HepG2 (cell line): ENCODE data around the gene SCFD2. TPM values are rescaled to one million over a fixed set of nuclear protein-coding genes. Genes with fewer than 3 reads are reported as not detected.

Experiments used
- ATAC-seq: fragments of 200-7000 bp; cut with Tn5 transposase; 3 replicates; pipeline ENCODE4 v1.9.1; 2020; ENCODE audit warnings: mild to moderate bottlenecking, moderate library complexity
- BruUV-seq: library from RNA; stranded (reverse); fragments of 400-500 nt; replicated peaks from 2 replicates; lab custom pipeline; 2021; lab: Mats Ljungman, UMichigan
- CTCF ChIA-PET: fragments of 300-600 bp; formaldehyde crosslinking; extraction: SDS; loops from one replicate; lab custom pipeline; 2021; ENCODE audit warnings: low total read pairs, inconsistent platforms, low intra/inter-chr PET ratio; lab: Yijun Ruan, JAX
- POLR2A ChIA-PET: fragments of 350-600 bp; sonication (Branson Sonifier 250); formaldehyde crosslinking; loops from one replicate; lab custom pipeline; 2020; ENCODE audit warnings: antibody characterized with exemption, inconsistent platforms; lab: Yijun Ruan, JAX
- DNase-seq: peaks from one replicate; pipeline ENCODE4 v3.0.0-alpha.2; 2015; ENCODE audit warnings: low spot score
- FAIRE-seq: peaks from 3 replicates; lab custom pipeline; 2011; peaks lifted over from hg19 to GRCh38; lab: Jason Lieb, UNC
- H2AFZ ChIP-seq: one replicate; pipeline ENCODE4 v1.6.1; 2011; ENCODE audit warnings: low read length, inconsistent platforms
- H3K27ac ChIP-seq: fragments of 300-600 bp; 3 replicates; pipeline ENCODE4 v1.8.0; 2011; ENCODE audit warnings: mixed run types, mild to moderate bottlenecking, mixed read lengths, low read length, inconsistent platforms; ENCODE audit not compliant: insufficient read depth; ENCODE audit errors: extremely low read length
- H3K27me3 ChIP-seq, 2 experiments: fragments of 200-600 bp in 1 of 2; 2 replicates in 1 of 2; 3 replicates in 1 of 2; pipeline versions ENCODE4 v1.6.0 to v1.8.0; 2011; ENCODE audit warnings: low read length in 2 of 2, mild to moderate bottlenecking in 2 of 2, moderate library complexity in 2 of 2, inconsistent platforms in 1 of 2; ENCODE audit not compliant: insufficient read depth in 2 of 2, control insufficient read depth in 1 of 2
- H3K36me3 ChIP-seq, 2 experiments: fragments of 200-600 bp in 1 of 2; replicated peaks in 1 of 2; 2 replicates in 1 of 2; 3 replicates in 1 of 2; pipeline versions ENCODE4 v1.5.1 to v1.8.0; 2011; ENCODE audit warnings: low read length in 2 of 2, inconsistent platforms in 1 of 2; ENCODE audit not compliant: insufficient read depth in 2 of 2, control insufficient read depth in 1 of 2
- H3K4me1 ChIP-seq: 2 replicates; pipeline ENCODE4 v1.5.1; 2012; ENCODE audit warnings: low read length, inconsistent platforms; ENCODE audit not compliant: insufficient read depth
- H3K4me2 ChIP-seq: 2 replicates; pipeline ENCODE4 v1.6.0; 2011; ENCODE audit warnings: low read depth, low read length, inconsistent platforms
- H3K4me3 ChIP-seq, 3 experiments: fragments of 200-600 bp in 1 of 3; sonication (generic), shearing (Covaris generic) in 1 of 3; replicated peaks in 1 of 3; 2 replicates each; pipeline ENCODE4 v1.5.1; 2011 to 2016; ENCODE audit warnings: low read length in 3 of 3, inconsistent platforms in 2 of 3, low read depth in 2 of 3, mild to moderate bottlenecking in 2 of 3, control low read depth in 1 of 3, mixed read lengths in 1 of 3; ENCODE audit not compliant: insufficient read depth in 1 of 3
- H3K79me2 ChIP-seq: one replicate; pipeline ENCODE4 v1.6.1; 2011; ENCODE audit warnings: low read length, inconsistent platforms; ENCODE audit not compliant: insufficient read depth
- H3K9ac ChIP-seq: 2 replicates; pipeline ENCODE4 v1.6.0; 2011; ENCODE audit warnings: mild to moderate bottlenecking, low read depth, low read length, inconsistent platforms; ENCODE audit not compliant: insufficient read depth
- H3K9me3 ChIP-seq: 2 replicates; pipeline ENCODE4 v1.5.1; 2012; ENCODE audit warnings: mild to moderate bottlenecking, low read length
- H4K20me1 ChIP-seq: 2 replicates; pipeline ENCODE4 v1.6.0; 2011; ENCODE audit warnings: inconsistent platforms, mild to moderate bottlenecking, low read length, moderate library complexity; ENCODE audit not compliant: insufficient read depth
- ERF ChIP-seq: IDR thresholded peaks from 2 replicates; pipeline ENCODE4 v1.6.1; 2018; ENCODE audit warnings: missing biosample characterization, missing genetic modification reagents
- FLYWCH1 ChIP-seq: sonication (generic); formaldehyde crosslinking; IDR thresholded peaks from 2 replicates; pipeline ENCODE4 v1.8.1; 2023; ENCODE audit warnings: mild to moderate bottlenecking, missing genetic modification reagents
- GZF1 ChIP-seq: sonication (generic); formaldehyde crosslinking; IDR thresholded peaks from 2 replicates; pipeline ENCODE4 v1.5.1; 2020; ENCODE audit warnings: mild to moderate bottlenecking, missing genetic modification reagents
- HMG20B ChIP-seq: conservative IDR thresholded peaks from 2 replicates; pipeline ENCODE4 v1.6.1; 2016; ENCODE audit warnings: missing genetic modification reagents, missing compliant biosample characterization
- HNF4G ChIP-seq, 2 experiments: sonication (generic) in 1 of 2; formaldehyde crosslinking in 1 of 2; IDR thresholded peaks; 2 replicates each; pipeline versions ENCODE4 v1.4.0 to v1.6.1; 2011 to 2020; ENCODE audit warnings: borderline replicate concordance in 2 of 2, low read depth in 2 of 2, mild to moderate bottlenecking in 2 of 2, low read length in 1 of 2, missing genetic modification reagents in 1 of 2, moderate library complexity in 1 of 2
- HNRNPUL1 ChIP-seq: fragments of 200-400 bp; formaldehyde crosslinking; IDR thresholded peaks from 2 replicates; pipeline ENCODE4 v1.6.1; 2017; ENCODE audit warnings: low read depth, mild to moderate bottlenecking, low read length, moderate library complexity
- HOXA3 ChIP-seq: sonication (generic); formaldehyde crosslinking; IDR thresholded peaks from 2 replicates; pipeline ENCODE4 v1.5.0; 2020; ENCODE audit warnings: missing genetic modification reagents
- JDP2 ChIP-seq: sonication (generic); formaldehyde crosslinking; IDR thresholded peaks from 2 replicates; pipeline ENCODE4 v1.8.1; 2022; ENCODE audit warnings: missing genetic modification reagents, borderline replicate concordance
- KLF16 ChIP-seq, 2 experiments: sonication (generic) in 1 of 2; formaldehyde crosslinking in 1 of 2; IDR thresholded peaks; 2 replicates each; pipeline versions ENCODE4 v1.6.1 to v1.8.0; 2016 to 2023; ENCODE audit warnings: missing genetic modification reagents in 2 of 2, missing compliant biosample characterization in 1 of 2
- ZNF562 ChIP-seq: sonication (generic); formaldehyde crosslinking; IDR thresholded peaks from 2 replicates; pipeline ENCODE4 v1.8.0; 2022; ENCODE audit warnings: missing genetic modification reagents, borderline replicate concordance
- WGBS: methylation state at CpG from one replicate; pipeline ENCODE4 v1.1.6; 2017; ENCODE audit warnings: low lambda C conversion rate; 5-methylcytosine and 5-hydroxymethylcytosine counted together
- in situ Hi-C: cut with HindIII; loops from 2 replicates; pipeline ENCODE4 v1.10.0; 2017; ENCODE audit warnings: low pct_unique_long_range_greater_than_20kb; ENCODE audit not compliant: extremely low pct_ligation_motif_present
- intact Hi-C: fragments of 100-400 bp; cut with micrococcal nuclease; formaldehyde crosslinking; loops from one replicate; pipeline ENCODE4 v1.10.0; 2022; ENCODE audit not compliant: unreplicated experiment
- polyA plus RNA-seq, 8 experiments: library from polyadenylated mRNA; depleted of rRNA in 3 of 8; stranded (reverse) in 7 of 8; unstranded in 1 of 8; fragments of >200 nt; fragmentation: Illumina TruSeq in 4 of 8; extraction: Trizol in 4 of 8; gene quantifications; 2 replicates each; pipeline versions ENCODE4 v1.2.1 to v1.2.3, GENCODE V29; 2011 to 2016; ENCODE audit warnings: low read depth in 4 of 8, missing spikeins in 1 of 8, mixed read lengths in 1 of 8; ENCODE audit not compliant: insufficient read depth in 1 of 8
- total RNA-seq, 5 experiments: library from RNA; depleted of rRNA; stranded (reverse); fragments of >200 nt; fragmentation: Illumina TruSeq; extraction: Trizol; gene quantifications; 2 replicates each; pipeline ENCODE4 v1.2.3, GENCODE V29; 2016; ENCODE audit warnings: low read depth in 1 of 5
- TF ChIP-seq, protein P1 (sequence below): sonication (generic); formaldehyde crosslinking; IDR thresholded peaks from 2 replicates; pipeline ENCODE4 v1.4.0; 2020; ENCODE audit warnings: mild to moderate bottlenecking, missing genetic modification reagents
- TF ChIP-seq, protein P2 (sequence below): IDR thresholded peaks from 2 replicates; pipeline ENCODE4 v1.6.1; 2016; ENCODE audit warnings: mild to moderate bottlenecking
- TF ChIP-seq, protein P3 (sequence below): sonication (generic); formaldehyde crosslinking; IDR thresholded peaks from 2 replicates; pipeline ENCODE4 v1.4.0; 2020; ENCODE audit warnings: missing genetic modification reagents, mild to moderate bottlenecking, borderline replicate concordance
- TF ChIP-seq, protein P4 (sequence below): sonication (generic); formaldehyde crosslinking; IDR thresholded peaks from 2 replicates; pipeline ENCODE4 v1.4.0; 2020; ENCODE audit warnings: missing genetic modification reagents, borderline replicate concordance
- TF ChIP-seq, protein P5 (sequence below): sonication (generic); formaldehyde crosslinking; IDR thresholded peaks from 2 replicates; pipeline ENCODE4 v1.4.0; 2020; ENCODE audit warnings: mild to moderate bottlenecking, missing genetic modification reagents

The SCFD2 gene
- total and polyA plus RNA-seq, 2 of the 13 experiments (the other 11 are each of a cell fraction or from before 2014, with no cell fraction given): 4.6 to 15.6 TPM

DNA sequence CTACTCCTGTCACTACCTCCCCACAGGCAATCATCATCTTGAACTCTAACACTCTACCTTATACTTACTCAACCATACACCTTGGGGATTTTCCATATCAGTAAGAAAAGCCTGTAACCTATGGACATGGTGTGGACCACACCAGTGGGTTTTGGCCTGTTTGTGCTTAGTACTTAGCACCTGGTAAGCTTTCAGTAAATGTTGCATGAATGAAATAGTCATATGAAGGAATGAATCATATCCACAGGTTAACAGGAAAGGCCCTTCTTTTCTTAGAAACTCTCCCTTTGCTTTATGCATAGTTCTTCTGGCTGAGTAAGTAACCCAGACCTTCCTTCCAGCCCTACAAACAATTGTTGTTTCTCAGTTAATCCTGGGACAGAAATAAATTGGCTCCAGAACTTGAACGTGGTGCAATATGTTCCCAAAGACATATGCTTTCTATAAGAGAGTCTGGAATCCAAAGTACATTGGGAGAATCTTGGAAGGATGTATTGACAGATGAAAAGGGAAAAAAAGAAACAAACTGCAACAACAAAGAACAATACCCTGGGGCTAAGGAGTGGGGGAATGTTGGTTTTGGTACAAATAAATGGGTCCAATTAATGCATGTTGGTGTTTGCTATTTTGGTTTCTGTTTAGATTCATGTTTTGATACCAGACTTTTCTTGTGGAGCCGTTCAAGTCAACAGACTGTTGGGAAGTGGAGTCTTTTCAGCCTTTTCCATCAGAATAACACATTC is 475.9 kb downstream of the SCFD2 start:
- no peak for FAIRE-seq
- no peak overlapping the region for H2AFZ ChIP-seq
- 51% methylated on average over 2 of the region's 2 CpGs for WGBS
- H3K27ac ChIP-seq: no peak overlapping the region
- POLR2A ChIA-PET: no interaction called here
- DNase-seq: no peak
- H3K27me3 ChIP-seq: no peaks in the 10 kb centered on the region
- BruUV-seq: no TSS peak
- no peaks in the 10 kb centered on the region for H3K36me3 ChIP-seq
- no peak for TF ChIP-seq FLYWCH1
- no peak for TF ChIP-seq HMG20B (CRISPR knock-in tag)
- TF ChIP-seq HOXA3 (CRISPR knock-in tag): no peak
- TF ChIP-seq HNF4G (IDR thresholded peaks at IDR 0.05; ENCODE audit: borderline replicate concordance, low read depth, low read length): no peak
- TF ChIP-seq HNF4G (CRISPR knock-in tag; IDR thresholded peaks at IDR 0.05; ENCODE audit: borderline replicate concordance, low read depth): no peak
- TF ChIP-seq HNRNPUL1: no peak
- TF ChIP-seq, protein P1, sequence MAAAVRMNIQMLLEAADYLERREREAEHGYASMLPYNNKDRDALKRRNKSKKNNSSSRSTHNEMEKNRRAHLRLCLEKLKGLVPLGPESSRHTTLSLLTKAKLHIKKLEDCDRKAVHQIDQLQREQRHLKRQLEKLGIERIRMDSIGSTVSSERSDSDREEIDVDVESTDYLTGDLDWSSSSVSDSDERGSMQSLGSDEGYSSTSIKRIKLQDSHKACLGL: no peak
- TF ChIP-seq ERF (CRISPR knock-in tag): no peak
- no peak for TF ChIP-seq ZNF562
- no peak for TF ChIP-seq GZF1 (CRISPR knock-in tag)
- no peak for TF ChIP-seq JDP2 (CRISPR knock-in tag)
- TF ChIP-seq, protein P2, sequence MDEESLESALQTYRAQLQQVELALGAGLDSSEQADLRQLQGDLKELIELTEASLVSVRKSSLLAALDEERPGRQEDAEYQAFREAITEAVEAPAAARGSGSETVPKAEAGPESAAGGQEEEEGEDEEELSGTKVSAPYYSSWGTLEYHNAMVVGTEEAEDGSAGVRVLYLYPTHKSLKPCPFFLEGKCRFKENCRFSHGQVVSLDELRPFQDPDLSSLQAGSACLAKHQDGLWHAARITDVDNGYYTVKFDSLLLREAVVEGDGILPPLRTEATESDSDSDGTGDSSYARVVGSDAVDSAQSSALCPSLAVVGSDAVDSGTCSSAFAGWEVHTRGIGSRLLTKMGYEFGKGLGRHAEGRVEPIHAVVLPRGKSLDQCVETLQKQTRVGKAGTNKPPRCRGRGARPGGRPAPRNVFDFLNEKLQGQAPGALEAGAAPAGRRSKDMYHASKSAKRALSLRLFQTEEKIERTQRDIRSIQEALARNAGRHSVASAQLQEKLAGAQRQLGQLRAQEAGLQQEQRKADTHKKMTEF (CRISPR knock-in tag): no peak
- TF ChIP-seq, protein P3, sequence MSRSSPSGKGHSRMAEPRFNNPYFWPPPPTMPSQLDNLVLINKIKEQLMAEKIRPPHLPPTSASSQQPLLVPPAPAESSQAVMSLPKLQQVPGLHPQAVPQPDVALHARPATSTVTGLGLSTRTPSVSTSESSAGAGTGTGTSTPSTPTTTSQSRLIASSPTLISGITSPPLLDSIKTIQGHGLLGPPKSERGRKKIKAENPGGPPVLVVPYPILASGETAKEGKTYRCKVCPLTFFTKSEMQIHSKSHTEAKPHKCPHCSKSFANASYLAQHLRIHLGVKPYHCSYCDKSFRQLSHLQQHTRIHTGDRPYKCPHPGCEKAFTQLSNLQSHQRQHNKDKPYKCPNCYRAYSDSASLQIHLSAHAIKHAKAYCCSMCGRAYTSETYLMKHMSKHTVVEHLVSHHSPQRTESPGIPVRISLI (CRISPR knock-in tag): no peak
- TF ChIP-seq, protein P4, sequence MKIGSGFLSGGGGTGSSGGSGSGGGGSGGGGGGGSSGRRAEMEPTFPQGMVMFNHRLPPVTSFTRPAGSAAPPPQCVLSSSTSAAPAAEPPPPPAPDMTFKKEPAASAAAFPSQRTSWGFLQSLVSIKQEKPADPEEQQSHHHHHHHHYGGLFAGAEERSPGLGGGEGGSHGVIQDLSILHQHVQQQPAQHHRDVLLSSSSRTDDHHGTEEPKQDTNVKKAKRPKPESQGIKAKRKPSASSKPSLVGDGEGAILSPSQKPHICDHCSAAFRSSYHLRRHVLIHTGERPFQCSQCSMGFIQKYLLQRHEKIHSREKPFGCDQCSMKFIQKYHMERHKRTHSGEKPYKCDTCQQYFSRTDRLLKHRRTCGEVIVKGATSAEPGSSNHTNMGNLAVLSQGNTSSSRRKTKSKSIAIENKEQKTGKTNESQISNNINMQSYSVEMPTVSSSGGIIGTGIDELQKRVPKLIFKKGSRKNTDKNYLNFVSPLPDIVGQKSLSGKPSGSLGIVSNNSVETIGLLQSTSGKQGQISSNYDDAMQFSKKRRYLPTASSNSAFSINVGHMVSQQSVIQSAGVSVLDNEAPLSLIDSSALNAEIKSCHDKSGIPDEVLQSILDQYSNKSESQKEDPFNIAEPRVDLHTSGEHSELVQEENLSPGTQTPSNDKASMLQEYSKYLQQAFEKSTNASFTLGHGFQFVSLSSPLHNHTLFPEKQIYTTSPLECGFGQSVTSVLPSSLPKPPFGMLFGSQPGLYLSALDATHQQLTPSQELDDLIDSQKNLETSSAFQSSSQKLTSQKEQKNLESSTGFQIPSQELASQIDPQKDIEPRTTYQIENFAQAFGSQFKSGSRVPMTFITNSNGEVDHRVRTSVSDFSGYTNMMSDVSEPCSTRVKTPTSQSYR: no peak
- TF ChIP-seq, protein P5, sequence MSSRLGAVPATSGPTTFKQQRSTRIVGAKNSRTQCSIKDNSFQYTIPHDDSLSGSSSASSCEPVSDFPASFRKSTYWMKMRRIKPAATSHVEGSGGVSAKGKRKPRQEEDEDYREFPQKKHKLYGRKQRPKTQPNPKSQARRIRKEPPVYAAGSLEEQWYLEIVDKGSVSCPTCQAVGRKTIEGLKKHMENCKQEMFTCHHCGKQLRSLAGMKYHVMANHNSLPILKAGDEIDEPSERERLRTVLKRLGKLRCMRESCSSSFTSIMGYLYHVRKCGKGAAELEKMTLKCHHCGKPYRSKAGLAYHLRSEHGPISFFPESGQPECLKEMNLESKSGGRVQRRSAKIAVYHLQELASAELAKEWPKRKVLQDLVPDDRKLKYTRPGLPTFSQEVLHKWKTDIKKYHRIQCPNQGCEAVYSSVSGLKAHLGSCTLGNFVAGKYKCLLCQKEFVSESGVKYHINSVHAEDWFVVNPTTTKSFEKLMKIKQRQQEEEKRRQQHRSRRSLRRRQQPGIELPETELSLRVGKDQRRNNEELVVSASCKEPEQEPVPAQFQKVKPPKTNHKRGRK: no peak
- TF ChIP-seq KLF16 (CRISPR knock-in tag; IDR thresholded peaks at IDR 0.05): no peak
- in situ Hi-C loops: no loop called here
- no peak overlapping the region for H3K9ac ChIP-seq
- H3K4me3 ChIP-seq: no peak overlapping the region
- intact Hi-C loops: no loop called here
- CTCF ChIA-PET: no interaction called here
- no peaks in the 10 kb centered on the region for H4K20me1 ChIP-seq
- no peaks in the 10 kb centered on the region for H3K4me1 ChIP-seq
- H3K4me2 ChIP-seq: no peak overlapping the region
- H3K79me2 ChIP-seq: no peaks in the 10 kb centered on the region
- no peaks in the 10 kb centered on the region for H3K9me3 ChIP-seq
- no peak for ATAC-seq
